Stimulated activated CD8-positive, alpha-beta memory T cell treated with anti-CD3 and anti-CD28 coated beads, Interleukin-7, amount 100 ng/mL, for 48 hours (primary cell): Measurements from ENCODE around the gene NETO2.
A peak's percentile ranks its signal among the peaks of the same experiment; 100 is the strongest.

Experiments
- DNase-seq, 2 donors: peaks; one replicate each; pipeline ENCODE4 v3.0.0-alpha.2; 2020; ENCODE audit warnings: low read depth in 1 of 2; ENCODE audit errors: extremely low read depth in 1 of 2

NETO2 gene

DNA sequence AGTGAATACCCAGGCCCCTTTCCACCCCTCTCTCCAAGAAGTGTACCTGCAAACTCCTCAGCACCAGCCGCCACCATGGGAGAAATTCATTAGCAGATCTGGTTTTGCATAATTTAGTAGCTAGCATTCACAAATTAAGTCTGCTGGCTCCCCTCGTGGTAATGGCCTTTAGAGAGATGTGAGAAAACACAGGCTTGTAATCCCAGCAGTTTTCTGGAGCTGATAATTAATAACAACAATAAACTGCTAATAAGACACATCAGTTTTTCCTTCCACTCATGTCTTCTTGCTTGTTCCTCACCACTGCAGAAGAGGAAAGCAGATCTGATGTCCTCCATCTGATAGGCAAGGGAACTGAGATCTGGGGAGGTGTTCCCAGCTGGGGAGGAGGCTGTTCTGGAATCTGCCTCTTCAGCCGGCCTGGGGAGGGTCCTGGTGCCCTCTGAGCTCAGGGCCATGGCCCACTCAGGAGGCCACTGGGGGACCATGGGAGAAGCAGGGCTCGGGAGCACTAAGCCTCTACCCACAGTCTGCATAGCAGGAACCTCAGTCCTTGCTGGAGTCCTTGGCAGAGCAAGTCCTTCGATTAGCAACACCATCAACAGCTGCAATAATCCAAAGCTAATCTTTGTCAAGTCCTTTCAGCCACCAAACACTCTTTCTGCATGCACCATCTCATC is 96.1 kb downstream of the NETO2 start:
- DNase-seq: no peak

DNA sequence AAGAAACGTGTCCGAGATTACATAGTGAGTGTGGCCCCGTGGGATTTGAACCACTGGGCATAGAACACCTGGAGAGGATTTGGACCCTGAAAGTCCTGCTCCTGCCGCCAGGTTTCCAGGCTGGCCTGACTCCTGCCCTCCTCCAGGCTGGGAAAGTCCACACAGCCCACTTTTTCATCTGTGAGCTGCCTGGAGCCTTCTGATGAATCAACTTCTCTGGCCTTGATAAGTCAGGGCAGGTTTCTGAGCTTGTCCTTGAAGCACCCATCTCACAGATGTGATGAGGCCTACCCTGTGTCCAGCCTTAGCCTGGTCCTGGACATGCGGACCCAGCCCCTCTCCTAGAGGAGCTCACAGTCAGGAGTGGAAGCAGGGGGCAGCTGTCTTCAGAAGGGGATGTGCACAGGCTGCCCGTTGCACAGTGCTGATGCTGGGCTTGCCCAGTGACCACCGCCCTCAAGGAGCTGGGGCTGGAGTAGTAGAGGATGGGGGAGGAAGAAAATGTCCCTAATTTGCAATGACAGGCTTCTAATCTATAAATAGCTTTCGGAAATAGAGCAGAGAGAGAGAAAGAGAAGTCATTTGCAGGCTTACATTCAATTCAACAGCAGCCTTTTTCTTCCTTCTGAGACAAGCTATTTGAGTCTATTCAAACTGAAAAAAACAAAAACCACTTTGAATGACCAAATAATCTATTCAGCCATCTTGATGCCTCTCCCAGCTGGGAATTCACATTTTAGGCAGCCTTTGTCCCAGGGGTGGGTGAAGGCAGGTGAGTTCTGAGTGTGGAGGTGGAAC is 96.8 kb downstream of the NETO2 start:
- no peak for DNase-seq

DNA sequence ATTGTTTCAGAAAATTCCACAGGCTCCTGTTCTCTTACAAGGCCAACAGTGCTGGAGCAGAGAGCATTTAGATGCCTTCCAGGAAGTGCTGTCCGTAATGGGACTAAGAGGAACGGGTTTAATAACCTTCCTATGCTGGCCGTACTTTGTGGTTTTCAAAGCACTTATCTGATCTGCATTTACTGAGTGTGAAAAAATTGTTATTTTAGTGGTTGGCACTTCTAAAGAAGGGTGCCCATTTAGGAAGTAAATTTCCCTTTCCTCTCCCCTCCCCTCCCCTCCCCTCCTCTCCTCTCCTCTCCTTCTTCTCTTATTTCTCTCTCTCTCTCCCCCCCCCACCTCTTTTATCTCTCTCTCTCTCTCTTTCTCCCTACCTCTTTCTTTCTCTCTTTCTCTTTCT is 98.3 kb downstream of the NETO2 start:
- DNase-seq: no peak

DNA sequence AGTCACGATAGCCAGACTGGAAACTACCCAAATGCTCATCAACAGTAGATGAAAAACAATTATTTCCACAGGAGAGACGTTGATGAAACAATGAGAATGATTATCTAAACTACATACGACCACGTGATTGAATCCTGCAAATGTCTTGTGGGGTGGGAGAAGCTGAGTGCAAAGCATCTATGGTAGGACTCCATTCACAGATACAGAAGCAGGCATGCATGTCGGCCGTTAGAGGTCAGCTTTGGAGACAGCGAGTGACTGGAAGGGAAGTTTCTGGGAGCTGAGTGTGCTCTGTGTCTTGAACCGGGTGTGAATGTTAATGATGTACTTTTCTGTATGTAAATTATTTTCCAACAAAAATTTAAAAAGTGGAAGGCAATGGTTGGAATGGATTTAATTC is 98.7 kb downstream of the NETO2 start:
- DNase-seq: no peak

DNA sequence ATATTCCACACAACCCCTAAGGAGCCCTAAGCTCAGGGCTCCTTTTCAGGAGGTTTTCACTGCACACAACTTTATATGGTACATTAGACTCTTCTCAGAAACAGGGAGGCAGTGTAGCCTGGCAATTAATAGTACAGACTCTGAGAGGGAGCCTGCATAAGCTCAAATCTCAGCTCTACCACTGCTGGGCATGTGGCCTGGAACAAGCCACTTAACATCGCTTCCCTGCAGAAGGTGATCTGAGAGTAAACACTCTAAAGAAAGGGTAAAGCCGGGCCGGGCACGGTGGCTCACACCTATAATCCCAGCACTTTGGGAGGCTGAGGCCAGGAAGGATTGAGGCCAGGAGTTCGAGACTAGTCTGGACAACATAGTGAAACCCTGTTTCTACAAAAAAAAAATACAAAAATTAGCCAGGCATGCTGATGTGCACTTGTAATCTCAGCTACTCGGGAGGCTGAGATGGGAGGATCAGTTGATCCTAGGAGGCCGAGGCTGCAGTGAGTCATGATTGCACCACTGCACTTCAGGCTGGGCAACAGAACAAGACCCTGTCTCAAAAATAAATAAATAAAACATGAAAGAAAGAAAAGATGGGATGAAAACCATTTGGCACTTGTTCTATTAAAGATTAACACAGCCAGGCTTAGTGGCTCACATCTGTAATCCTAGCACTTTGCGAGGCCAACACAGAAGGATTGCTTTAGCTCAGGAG is 99.6 kb downstream of the NETO2 start:
- no peak for DNase-seq

DNA sequence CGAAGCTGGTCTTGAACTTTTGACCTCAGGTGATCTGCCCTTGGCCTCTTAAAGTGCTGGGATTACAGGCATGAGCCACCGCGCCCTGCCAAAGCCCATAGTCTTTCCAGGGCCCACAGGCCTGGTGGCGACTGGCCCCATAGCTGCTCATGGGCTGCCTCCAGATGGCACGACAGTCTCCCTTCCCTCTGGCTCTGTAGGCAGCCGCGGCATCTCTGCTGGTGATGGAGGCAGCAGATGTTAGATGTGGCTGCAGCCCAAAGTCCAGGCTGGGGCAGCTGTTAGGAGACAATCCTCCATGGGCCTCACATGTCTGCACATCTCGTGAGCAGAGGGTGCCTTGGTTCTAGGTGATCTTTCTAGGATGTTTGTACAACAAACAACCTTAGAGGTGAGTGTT is 100.5 kb downstream of the NETO2 start:
- no peak for DNase-seq

DNA sequence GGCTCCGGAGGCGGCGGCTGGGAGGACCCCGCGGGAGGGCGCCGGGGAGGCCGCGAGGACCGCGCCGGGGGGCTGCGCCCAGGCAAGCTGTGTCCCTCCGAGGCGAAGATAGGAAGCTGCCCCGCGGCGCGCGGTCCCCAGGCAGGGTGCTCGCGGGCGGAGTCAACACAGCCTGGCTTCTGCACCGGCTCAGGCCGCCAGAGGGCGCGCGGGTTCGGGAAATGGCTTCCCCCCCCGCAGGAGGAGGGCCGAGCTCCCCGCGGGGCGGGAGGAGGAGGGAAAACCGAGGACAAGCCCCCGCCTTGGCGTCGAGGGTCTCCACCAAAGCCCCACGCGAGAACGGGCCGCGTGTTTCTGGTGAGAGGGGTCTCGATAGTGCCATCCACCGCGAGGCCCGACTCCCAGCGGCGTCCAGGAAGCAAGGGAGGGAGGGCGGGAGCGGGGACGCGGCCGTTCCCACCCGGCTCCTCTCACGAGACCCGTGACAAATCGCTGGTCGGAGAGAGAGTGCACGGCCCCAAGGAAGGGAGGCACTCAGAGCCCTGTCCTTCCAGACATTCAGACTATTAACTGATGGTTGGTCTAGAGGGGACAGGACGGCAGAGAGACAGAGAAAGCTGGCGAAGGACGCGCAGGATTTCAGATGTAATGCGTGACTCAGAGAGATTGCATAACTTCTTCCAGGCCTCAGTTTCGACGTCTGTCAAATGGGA is 105.8 kb downstream of the NETO2 start:
- DNase-seq: peak; percentile 67 to 77

DNA sequence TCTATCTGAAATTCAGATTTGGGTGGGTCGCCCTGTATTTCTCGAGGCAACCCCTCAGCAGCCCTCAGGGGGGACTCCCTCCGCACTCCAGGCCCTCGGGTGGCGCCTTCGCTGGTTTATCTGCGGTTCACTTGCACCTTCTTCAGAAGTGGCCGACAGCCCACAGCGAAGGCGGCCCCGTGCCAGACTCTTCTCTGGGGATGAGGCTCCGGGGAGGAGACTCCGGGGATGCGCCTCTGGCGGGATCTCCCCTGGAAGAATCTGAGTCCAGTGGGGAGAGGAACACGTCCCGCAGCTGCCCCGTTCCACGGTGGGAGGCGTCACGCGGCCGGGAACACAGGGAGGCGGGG is 106.4 kb downstream of the NETO2 start:
- DNase-seq: peak in 1 of 2 donors; percentile 6

DNA sequence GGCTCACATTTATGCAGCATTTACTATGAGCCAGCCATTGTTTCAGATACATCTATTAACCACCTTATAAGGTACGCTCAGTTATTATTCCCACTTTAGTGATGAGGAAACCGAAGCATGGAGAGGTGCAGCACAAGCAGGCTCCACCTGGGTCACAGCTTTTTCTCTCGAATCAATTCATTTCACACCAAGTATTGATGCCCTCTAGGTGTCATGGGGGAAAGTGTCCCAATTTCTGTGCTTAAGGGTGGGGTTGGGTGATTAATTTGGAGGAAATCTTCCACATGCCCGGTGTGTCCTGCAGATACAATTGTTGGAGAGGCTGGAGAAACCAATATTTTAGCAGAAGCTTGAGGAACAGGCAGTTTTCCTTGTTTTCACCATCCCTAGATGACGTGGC is 107.5 kb downstream of the NETO2 start:
- no peak for DNase-seq

DNA sequence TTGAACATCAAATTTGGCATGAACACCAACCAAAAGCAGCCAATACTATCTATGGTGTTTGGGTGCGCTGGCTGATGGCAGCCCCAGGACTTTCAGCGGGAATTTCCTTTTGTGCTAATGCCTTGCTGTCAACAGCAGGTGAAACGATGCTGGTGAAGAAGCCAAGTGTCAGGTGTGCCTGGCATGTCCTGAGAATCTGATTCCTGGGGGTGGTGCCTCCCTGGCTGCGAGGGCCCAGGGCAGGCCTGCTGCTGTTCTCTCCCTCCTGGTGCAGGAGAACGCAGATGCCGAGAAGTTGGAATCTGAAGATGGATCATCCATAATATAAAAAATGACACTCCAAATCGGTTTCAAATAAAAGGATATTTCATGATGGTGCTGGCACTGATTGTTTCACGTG is 108.3 kb downstream of the NETO2 start:
- no peak for DNase-seq

DNA sequence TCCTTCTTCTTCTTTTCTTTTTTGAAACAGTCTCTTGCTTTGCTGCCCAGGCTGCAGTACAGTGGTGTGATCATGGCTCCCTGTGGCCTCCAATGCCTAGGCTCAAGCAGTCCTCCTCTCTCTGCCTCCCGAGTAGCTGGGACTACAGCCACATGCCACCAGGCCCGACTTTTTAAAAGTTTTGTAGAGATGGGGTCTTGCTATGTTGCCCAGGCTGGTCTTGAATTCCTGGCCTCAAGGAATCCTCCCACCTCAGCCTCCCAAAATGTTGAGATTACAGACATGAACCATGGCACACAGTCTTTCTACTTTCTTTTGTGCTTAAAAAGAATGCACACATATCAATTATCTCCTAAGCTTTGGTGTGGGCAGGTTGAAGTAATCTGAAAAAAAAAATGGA is 109.3 kb downstream of the NETO2 start:
- no peak for DNase-seq

DNA sequence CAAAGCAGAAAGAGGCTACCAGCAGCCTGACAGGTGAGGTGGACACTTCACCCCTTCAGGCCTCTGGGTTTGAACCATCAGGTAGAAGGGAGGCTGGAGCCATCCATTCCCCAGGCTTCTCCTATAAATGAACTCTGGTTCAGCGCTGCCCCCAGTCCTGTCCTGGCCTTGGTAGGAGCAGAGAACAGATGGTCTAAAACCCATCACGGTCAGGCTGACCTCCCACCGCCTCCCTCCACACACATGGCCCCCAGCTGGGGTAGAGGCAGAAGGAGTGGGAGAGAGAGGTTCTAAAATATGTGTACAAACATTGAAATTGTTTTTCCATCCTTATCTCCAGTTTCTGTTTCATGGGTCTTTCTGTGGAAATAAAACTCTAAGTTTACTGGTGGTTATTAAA is 110.6 kb downstream of the NETO2 start:
- DNase-seq: no peak

DNA sequence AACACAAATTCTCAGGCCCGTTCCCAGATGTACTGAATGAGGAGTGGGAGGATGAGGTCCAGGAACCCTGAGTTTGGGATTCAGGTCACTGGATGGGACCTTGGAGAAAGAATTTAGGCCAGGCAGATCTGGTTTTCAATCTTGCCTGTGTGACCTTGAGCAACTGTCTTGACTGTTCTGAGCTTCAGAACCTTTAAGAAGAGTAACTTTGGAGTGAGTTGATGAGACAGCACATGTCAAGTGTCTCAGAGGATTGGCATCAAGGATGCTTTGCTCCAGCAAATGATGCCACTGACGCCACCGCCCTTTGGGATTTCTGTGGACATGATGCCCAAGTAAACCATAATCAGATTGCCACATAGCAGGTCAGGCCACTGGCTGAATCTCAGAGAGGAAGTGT is 114.0 kb downstream of the NETO2 start:
- no peak for DNase-seq

DNA sequence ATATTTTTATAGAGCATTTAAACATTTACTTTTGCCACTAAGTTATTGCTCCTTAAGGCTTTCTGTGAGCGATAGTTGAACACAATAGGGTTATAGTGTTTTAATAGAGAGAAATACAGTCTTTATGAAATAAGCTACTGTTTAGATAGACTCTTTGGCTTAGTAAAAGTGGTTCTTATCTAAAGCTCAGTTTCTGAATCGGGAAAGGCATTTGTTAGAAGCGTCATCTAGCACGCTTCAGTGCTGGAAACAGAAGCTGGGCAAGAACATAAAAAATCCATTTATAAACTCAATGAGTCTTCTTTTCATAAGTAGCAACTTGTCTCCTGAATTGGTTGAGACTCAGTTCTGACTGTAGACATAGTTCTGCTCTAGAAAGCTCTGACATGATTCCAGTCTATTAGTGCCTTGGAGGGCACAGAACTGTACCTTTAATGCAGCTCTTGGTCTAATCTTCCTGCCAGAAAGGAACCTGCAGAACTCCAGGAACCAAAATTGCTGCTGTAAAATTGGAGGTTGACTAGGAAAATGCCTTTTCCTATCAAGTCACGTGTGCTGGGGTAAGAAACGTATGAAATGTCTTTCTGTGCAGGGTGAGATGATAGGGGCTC is 114.9 kb downstream of the NETO2 start:
- DNase-seq: no peak
